GM21723 (cell line): ENCODE data around the gene RAPGEF5.

ENCODE experiments used
- ATAC-seq: cut with Tn5 transposase; IDR thresholded peaks from one replicate; pipeline ENCODE4 v1.9.1; 2021; ENCODE audit warnings: mild to moderate bottlenecking, moderate library complexity; ENCODE audit not compliant: unreplicated experiment

RAPGEF5 gene

DNA sequence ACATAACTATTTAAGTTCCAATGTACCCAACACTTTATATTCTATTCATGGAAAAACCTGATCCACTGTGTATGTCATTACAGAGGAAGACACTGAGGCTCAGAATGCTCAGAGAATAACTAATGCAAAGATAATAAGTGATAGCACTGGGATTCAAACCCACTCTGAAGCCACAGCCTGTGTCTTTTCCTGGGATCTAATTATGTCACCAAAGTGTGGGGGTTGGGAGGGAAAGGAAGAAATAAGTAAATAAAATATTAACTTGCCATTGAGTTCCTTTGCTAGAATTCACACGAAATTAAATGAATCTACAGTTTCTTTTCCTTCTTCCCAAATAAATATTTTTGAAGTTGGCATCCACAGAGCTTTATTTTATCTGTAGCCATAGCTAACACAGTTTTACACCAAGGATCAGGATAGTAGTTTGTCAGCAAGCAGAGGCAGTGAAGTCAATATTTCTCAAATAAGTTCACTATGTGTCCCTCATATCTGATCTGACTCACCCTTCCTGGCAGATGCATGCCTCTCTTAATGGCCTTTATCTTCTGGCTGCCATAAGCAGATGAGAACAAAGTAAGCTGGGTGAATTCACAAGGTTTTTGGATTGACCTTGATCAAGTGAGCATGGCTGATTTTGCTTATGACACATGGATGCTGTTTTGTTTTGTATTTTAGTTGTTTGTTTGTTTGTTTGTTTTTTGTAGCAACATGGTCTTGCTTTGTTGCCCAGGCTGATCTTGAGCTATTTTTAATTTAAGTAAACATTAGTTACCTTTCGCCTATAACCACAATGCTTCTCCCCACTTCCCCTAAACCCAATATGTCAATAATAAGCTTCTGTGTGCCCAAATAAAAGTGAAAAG lies 6.3 kb downstream of the RAPGEF5 start:
- ATAC-seq = peak; percentile 77

DNA sequence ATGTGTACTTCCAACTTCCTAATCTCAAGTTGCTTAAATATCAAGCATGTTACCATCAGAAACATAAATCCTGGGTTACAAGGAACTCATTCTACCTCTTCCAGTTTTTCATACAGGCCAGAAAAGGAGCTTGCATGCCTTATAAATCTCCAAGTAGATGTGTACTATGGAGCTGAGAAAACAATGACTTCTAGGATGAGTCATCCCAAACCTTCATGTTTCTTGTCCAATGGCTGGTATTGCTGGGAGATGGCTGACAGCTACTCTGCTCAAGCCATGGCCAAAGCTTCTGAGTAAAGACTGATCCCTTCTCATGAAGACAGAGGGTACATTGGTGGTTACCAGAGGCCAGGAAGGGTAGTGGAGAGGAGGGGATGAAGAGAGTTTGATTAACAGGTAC lies 8.6 kb downstream of the RAPGEF5 start:
- ATAC-seq = no peak

GRCh38 chr7:22346383-22347107 lies 10.4 kb downstream of the RAPGEF5 start:
- no peak for ATAC-seq

DNA sequence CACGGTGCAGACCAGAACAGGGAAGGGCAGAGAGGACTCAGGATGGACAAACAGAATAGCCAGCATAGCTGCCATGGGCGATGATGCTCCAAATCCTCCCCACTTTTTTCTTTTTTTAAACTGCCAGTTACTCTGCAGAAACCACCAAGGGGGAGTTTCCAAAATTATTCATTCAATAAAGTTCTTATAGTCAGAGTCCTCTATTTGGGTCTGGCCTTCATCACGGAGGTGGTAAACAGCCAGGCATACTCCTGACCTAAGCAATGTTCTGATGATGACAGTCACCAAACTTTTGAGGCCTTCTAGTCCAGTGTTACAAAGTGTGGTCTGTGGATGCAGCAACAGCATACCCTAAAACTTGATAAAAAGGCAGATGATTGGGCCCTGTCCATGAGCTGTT lies 12.3 kb downstream of the RAPGEF5 start:
- ATAC-seq = no peak

GRCh38 chr7:22343612-22344011 lies 13.3 kb downstream of the RAPGEF5 start:
- ATAC-seq = no peak

DNA sequence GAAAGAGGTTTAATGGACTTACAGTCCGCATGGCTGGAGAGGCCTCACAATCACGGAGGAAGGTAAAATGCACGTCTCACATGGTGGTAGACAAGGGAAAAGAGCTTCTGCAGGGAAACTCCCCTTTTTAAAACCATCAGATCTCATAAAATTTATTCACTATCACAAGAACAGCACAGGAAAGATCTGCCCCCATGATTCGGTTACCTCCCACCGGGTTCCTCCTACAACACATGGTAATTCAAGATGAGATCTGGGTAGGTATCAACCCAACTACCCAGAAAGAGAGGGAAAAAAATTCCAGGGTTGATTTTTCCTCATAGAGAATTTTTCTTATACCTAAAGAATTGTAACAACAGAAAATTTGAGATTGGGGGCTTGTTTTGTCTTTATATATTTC lies 13.9 kb downstream of the RAPGEF5 start:
- ATAC-seq = no peak

GRCh38 chr7:22339725-22340390 lies 17.1 kb downstream of the RAPGEF5 start:
- no peak for ATAC-seq

- no peak for ATAC-seq
Measured at GRCh38 chr7:22338877-22339276, 18.1 kb downstream of the RAPGEF5 start.

- no peak for ATAC-seq
Measured at GRCh38 chr7:22338411-22338810, 18.5 kb downstream of the RAPGEF5 start.

- no peak for ATAC-seq
Measured at GRCh38 chr7:22333680-22334141, 23.2 kb downstream of the RAPGEF5 start.

GRCh38 chr7:22332461-22332870 lies 24.5 kb downstream of the RAPGEF5 start:
- no peak for ATAC-seq

DNA sequence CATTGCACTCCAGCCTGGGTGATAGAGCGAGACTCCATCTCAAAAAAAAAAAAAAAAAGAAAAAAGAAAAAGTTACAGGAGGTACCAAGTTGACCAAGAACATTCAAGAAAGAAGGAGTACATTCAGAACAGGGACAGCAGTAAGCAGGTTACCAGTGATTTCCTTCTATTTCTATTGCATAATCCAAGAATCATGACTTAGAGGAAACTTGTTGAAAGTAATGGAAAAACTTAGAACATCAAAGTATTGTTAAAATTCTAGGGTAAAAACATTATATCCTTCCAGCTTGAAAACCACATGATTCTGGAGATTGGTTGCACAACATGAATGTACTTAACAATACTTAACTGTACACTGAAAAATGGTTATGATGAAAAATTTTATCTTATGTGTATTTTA lies 25.2 kb downstream of the RAPGEF5 start:
- ATAC-seq = no peak

DNA sequence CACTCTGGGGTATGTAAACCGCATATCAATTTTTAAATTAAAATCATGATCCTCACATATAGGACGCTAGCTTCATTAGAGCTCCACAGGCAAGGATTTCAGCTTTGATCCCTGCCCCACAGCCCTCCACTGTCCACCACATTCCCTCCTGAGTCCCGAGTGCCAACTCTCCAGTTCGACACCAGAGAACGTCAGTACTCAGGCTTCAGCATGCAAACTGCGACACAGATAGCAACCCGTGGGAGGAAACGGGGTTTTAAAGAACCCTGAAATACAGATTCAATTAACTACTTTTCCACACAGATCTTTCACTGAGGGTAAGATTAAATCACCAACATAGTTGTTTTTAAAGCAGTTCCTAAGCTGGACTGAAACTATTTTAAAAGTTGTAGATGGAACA lies 26.1 kb downstream of the RAPGEF5 start:
- ATAC-seq = no peak

GRCh38 chr7:22329816-22330524 lies 27.0 kb downstream of the RAPGEF5 start:
- ATAC-seq = no peak

DNA sequence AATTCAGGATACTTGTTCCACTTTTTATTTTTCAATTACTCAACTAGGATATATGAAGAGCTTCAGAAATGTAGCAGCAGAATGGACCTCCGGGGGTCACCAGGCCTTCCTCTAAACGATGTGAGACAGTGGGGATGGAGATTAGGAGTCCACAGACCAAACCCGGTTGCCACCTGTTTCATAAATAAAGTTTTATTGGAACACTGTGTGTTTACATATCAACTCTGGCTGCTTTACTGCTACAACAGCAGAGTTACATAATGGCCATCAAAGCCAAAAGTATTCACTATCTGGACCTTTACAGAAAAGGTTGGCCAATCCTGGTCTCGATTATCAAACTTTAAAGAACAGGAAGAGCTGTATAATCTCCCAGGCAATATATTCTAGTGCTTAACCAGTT lies 30.8 kb downstream of the RAPGEF5 start:
- ATAC-seq = no peak

GRCh38 chr7:22325671-22326070 lies 31.3 kb downstream of the RAPGEF5 start:
- no peak for ATAC-seq

DNA sequence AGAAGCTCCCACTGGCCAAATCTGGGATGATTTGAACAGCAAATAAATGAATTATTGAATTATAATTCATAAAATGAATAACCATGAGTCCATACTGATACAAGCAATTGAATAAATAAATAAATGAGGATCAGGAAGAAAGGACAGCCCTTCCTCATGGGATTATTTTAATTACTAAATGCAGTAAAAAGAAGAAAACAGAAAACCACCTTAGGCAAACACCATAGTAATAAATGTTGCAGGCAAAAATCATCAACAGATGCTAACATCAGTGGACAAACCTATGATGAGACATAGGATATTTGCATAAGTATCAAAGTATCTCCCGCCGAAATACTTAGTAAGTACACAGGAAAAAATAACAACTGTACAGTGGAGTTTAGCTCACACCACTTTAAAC lies 33.2 kb downstream of the RAPGEF5 start:
- no peak for ATAC-seq

GRCh38 chr7:22320416-22320815 lies 36.5 kb downstream of the RAPGEF5 start:
- no peak for ATAC-seq

DNA sequence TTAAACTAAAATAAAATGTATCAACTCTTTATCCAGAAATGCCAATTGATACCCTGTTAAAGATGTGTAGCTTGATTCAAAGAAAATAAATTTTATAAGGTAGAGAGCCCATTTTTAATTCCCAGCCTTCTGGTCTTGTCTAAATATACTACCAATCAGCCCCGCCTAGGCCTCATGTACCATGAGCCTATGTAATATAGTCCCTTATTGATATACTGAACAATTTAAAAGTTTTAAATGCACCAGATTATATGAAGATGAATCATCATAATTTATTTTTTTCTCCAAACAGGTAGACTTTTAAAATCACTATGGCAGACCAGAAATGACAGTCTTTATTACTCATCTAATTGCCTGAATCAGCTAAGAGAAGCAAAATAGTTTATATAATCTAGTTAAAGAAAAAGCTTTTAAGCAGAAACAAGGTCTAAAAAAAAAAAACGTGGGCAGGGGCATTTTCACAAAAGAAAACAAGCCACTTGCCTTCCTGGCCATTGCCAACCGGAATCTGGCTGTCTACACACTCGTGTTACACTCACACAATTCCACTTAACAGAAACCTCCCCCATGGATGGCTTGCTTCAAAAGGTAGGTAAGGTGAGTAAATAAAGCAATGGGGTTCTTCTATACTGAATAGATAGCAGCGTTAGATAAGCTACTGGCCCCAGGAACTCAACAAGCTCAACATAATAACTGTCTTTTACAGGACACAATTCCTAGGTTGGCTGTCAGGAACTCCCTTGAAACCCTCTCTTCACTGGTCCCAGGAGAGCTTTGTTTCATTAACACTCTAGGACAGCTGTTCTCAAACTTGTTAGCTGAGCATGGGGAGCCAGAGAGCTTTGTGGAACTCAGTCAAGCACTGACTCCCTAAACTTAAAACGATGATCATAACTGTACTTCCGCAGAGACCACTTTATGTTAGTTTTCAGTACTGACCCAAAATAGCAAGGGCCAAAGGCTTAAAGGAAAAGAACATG lies 37.2 kb downstream of the RAPGEF5 start:
- no peak for ATAC-seq

DNA sequence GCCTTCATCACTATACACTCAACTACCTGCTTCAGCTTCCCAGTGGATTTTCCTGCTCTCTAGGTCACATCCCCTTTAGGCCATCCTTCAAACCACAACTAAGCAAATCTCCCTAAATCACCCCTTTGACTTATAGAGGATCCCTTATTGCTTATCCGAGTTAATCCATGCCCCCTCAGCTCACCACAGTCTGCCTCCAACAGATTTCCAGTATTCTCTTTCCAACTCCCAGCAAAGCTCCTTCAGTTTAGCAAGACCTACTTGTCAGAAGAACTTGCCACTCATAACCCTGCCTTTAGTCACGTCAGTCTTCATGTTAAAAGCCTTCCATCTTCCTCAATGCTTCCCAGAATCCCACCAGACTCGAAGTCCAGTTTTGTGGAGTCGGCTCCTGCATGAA lies 38.6 kb downstream of the RAPGEF5 start:
- no peak for ATAC-seq
